MM.1S (cell line): ENCODE measurements around the gene SH3PXD2A.

Experiments
- EZH2 ChIP-seq: fragments of 300-600 bp; sonication (generic); optimal IDR thresholded peaks from 2 replicates; pipeline ENCODE3; 2017; ENCODE audit warnings: low read depth, mild to moderate bottlenecking, antibody characterized with exemption, low read length, mixed read lengths
- TF ChIP-seq, protein P1 (sequence below): fragments of 300-600 bp; sonication (generic); IDR thresholded peaks from 2 replicates; pipeline ENCODE4 v1.5.1; 2016; ENCODE audit warnings: antibody characterized with exemption, low read length, mixed read lengths

- TF ChIP-seq, protein P1, sequence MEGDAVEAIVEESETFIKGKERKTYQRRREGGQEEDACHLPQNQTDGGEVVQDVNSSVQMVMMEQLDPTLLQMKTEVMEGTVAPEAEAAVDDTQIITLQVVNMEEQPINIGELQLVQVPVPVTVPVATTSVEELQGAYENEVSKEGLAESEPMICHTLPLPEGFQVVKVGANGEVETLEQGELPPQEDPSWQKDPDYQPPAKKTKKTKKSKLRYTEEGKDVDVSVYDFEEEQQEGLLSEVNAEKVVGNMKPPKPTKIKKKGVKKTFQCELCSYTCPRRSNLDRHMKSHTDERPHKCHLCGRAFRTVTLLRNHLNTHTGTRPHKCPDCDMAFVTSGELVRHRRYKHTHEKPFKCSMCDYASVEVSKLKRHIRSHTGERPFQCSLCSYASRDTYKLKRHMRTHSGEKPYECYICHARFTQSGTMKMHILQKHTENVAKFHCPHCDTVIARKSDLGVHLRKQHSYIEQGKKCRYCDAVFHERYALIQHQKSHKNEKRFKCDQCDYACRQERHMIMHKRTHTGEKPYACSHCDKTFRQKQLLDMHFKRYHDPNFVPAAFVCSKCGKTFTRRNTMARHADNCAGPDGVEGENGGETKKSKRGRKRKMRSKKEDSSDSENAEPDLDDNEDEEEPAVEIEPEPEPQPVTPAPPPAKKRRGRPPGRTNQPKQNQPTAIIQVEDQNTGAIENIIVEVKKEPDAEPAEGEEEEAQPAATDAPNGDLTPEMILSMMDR = no peak
- TF ChIP-seq EZH2 = no peak
These were observed 141.7 kb downstream of the SH3PXD2A start for GRCh38 chr10:103713676-103714075.
